NOMO-1 treated with dmso at 0.1 percent for 144 hours (cell line): ENCODE measurements around the gene CD96.

Experiments
- DNase-seq: peaks from one replicate; lab custom pipeline; 2025; ENCODE audit not compliant: unreplicated experiment; lab: John Stamatoyannopoulos, UW

Gene CD96

DNA sequence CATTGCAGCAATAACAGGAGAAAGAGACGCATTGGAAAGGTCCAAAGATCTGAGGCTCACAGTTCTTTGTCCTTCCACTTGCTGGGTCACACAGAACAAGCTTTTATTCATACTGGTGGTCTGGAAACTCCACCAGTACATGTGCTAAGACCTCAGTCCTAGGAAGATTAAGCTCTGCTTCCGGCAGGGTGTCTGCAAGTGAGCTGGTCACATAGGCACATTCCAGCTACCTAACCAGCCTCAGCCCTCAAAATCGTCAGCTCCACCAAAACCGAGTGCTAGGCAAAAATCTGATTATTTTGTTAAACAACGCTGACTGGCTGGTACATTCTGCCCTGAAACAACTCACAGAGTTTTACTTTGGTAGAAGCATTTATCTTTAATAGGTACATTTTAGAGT is 50.9 kb downstream of the CD96 start:
- DNase-seq = no peak

DNA sequence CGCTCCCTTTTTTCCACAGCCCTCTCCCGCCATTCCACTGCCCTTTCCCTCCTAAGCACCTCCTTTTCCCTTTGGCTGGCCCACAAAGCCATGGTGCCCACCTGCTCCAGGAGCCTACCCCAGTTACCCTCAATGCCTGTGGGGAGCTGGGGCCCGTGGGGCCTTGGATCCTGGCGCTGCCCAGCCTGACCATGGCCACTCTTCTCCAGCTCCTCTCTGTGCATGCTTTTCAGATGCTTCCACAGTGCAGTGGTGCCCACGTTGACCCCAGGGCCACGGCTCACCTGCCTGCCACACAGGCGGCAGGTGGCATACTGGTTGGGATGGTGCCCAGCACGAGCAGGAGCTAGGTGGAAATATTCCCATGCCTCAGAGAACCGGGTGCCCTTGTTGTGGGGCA is 51.7 kb downstream of the CD96 start:
- DNase-seq = no peak

DNA sequence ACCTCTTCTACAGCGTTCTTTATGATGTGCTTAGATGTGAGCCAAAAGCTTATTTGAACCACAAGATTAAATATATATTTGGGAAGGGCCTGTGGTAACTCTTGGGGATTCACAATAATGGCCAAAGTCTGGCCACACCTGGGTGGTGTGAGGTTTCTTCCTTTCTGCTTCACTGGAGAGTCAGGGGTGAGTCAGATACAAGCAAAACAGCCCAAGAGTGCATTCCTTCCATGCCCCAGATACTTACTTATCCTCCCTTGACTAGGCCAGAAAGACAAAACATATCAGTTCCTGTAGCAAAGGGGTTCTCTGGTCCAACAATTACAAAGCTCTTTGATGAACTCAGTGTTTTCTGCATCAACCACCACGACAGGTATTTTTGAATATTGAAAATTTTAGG is 52.2 kb downstream of the CD96 start:
- DNase-seq = no peak

DNA sequence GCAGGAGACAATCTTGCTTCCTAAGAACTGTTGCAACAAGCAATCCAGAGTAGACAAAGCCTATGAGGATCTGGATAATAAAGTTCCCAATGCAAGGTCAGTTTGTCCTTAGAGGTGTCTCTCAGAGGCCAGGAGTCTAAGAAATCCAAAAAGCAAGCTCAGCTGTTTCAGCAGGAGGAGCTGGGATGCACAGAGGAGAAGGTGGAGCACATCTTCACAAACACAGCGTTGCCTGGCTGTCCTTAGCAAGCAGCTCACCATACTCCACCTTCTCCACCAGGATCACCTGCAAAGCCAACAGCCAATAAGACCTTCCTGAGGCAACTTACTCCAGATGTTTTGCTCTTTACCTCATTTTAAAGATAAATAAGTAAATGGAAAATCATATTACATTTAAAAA is 52.8 kb downstream of the CD96 start:
- DNase-seq = no peak

DNA sequence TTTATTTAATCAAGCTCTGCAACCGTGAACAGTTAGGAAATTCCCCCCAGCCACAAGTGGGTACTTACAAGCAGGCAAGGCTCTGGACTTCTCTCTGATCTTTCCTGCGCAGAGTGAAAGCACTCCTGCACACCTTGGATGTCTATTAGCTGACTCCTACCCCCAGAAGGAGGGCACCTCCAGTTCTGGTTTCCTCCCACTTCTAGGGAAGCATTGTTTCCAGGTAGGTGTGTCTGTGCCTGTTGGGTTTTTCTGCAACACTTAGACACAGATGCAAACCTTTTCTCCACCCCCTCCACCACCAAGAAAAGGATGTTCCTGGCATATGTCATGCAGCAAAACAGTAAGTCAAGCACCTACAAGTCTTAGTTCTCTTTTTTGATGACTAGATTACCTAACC is 53.2 kb downstream of the CD96 start, which contains the start of gene ZBED2:
TSS of gene ZBED2 (minus strand) at position 115 of the 400 bp plus-strand sequence. CDS start 1,145 bp downstream, outside the sequence.
- no peak for DNase-seq

DNA sequence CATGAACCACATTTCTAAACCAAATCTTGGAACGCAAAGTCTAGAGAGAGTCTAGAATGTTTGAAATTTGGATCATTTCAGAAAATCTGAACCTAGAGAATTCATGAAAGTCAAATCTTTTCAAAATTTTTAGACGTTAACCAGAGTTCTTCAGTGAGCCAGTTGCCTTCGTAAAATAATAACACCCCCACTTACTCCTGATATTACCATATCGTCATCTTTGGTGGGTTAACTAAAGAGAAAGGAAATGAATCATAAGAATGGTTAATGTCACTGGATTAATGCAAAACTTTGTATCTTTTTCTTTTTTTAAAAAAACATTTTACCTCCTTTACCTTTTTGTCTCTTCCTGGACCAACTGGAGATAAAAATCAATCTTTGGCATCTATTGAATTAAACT is 54.3 kb downstream of the CD96 start:
- DNase-seq = no peak

DNA sequence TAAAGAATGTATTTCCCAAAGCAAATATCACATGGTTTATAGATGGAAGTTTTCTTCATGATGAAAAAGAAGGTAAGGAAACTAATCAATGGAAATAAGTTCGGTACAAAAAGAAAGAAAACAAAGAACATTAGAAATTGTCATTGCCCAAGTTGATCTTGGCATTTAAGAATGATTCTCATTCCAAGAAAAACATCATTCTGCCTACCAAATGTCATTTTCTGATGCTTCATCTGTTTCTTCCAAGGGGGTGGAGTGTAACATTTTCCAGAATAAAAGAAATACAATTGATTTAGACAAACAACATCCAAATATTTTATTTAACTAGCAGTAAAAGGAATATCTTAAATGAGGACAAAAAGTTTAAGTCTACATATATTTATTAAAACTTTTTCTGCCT is 56.1 kb downstream of the CD96 start:
- DNase-seq = no peak

DNA sequence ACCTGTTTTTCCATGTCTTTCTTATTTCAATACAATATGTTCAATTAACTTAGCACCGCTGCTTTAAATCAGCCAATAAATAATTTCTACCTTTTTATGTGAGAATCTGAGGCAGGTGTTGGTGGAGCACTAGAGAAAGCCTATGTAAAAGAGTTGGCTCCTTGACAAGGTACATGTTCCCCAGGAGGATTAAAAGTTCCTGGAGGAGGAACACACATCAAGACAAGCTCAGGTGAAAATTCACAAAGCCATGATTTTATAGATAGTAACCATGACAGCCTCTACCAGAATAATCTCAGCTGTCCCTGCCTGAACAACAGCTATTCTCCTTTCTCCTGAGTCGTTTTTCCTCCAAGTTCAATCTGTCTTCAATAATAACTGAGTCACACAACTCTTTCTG is 56.6 kb downstream of the CD96 start:
- no peak for DNase-seq

DNA sequence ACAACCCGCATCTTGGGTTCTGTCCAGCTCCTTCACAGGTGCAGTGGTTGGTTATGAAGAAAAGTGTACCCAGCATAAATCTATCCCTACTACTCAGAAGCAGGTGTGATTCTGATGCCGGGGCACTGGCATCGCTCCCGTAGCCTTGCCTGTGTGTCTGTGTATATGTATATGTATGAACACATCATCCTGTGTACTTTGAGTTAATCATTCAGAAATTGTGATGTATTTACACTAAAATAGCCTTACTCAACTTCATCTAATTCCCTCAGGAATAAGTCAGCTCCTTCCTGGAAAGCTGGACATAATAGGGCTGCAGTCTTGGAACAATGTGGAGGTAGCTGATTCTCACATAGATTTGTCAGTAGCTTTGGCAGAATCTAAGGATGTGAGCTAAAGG is 59.8 kb downstream of the CD96 start:
- no peak for DNase-seq

DNA sequence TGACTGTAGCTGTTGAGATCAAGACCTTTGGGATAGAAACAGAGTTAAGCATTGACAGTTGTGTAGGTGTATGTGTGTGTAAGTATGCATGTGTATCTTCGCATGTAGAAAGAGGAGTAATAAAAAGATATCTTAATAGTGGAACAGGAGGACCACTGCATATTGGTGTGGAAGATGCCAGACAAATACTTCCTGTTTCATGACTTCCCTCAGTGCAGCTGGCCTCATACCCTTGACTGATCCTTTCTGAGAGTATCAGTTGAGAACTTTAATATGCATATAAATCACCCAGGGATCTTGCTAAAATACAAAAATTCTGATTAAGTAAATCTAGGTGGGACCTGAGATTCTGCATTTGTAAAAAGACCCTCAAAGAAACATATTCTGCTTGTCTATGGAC is 61.7 kb downstream of the CD96 start:
- DNase-seq = no peak

DNA sequence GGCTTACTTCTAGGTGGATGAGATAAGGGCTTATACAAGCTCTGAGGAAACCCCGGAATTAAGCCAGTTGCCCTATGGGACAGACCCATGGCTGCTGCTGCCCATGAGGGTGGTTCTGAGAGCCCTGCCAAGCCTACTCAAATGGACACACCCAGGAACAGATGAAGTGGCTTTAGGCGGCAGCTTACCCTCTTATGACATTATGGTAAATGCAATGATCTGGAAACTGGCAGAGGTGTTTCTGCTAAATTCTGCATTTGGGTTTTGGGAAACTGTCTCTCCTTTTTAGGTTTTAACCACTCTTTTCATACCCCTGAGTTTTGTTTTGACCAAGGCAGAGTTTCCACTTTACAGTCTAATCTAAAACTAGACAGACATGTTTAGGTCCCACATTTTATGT is 62.1 kb downstream of the CD96 start:
- DNase-seq = no peak

DNA sequence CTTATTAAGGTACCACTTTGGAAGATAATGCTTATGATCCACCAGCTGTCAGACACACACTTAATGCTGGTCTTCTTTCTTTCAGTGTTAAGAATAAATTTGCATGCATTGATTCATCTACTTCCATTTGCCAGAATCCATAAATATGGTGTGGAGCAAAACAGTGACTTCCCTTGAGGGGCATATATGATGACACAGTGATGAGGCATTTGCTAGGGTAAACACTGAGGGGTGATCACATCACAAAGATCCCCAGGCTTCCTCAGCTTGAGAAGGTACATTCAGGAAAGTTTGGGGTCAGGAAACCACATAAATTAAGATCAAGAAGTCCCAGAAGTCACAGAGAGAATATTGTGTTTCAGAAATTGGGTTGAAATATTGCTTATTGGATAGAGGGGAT is 63.0 kb downstream of the CD96 start:
- DNase-seq = no peak

DNA sequence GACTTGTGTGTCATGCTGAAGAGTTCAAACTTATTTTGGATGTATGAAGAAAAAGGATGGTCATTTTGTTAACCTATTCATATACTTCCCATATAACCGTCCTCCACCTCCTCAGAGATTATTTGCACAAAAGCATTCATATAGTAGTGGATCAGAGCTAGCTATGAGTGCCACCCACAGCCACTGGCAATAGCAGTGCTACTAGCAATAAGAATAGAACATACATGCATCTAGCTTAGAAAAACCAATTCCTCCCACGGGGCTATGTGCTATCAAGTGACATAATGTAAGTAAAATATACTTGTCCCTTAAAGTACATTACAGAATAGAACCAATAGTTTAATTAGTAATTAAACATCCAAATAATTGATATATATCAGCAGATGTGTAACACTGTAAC is 63.5 kb downstream of the CD96 start:
- DNase-seq = no peak

DNA sequence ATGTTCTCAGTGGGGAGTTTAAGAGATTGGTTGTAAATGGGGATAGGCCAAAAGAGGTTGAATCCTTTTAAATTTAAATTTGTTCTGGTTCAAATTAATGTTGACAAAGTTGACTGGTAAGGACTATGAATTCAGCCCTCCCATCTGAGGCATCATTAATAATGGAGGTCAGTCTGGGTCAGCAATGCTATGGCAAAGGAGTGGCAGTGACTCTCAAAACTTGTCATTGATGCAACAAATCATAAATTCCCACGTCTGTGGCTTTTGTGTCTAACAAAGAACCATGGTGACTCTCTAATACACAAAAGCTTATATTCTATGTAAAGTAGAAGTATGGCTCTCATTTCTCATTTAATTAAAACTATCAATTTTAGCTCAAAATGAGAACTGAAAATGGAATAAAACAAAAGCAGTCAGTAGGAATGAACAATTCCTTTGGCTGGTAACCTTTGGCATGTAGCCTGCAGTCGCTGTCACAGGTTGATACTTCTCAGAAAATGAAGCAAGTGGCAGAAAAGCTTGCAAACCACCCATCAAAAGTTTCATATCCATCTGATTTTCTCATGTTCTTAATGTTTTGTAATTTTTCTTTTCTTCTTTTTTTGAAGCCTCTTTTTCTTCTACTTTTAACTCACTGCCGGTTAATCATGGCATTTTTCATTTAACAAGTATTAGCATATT is 65.4 kb downstream of the CD96 start:
- no peak for DNase-seq

DNA sequence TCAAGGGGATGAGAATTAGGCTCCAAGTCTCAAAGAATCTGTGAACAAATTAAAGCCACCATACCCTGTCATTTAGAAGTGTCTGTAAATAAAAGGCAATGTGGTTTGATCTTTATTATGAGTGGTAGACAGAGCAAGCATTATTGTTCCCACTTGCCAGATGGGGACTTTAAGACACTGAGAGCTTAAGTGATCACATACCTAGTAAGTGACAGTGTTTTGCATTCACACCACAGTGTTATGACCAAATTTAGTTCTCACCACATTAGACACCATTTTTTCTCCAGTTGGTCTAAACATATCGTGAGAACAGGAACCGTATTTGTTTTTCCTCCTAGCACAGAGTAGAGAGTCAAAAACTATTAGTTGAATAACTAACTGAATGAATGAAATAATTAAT is 66.4 kb downstream of the CD96 start:
- DNase-seq = no peak

DNA sequence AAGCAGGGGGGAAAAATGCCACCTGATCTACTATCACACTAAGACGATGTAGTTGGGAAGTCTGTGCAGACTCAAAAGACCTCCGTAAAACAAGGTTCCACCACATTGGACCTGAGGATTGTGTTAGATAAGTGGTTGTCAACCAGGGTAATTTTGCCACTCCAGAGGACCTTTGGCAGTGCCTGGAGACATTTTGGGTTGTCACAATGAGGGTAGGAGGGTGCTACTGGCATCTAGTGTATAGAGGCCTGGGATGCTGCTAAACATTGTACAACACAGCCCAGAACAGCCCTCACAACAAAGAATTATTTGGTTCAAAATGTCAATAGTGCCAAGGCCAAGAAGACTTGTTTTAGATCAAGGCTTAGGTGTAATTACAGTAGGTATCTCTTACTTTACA is 67.7 kb downstream of the CD96 start:
- no peak for DNase-seq

DNA sequence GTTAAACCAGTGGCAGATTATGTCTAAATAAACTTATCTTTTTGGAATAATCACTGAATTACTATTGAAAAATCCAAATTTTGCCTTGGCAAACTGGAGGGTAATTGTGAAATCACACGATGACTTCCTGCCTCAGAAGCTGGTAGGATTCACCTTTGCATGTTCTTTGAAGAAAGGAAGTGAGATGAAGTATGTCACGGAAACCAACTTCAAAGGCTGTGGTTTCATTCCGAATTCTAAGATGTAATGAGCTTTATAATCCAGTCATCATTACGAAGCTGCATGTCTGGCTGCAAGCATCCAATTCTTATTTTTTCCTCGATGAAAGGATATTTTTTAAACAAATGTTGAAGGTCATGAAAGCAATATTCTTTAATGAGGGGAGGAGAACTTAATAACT is 68.2 kb downstream of the CD96 start:
- no peak for DNase-seq

DNA sequence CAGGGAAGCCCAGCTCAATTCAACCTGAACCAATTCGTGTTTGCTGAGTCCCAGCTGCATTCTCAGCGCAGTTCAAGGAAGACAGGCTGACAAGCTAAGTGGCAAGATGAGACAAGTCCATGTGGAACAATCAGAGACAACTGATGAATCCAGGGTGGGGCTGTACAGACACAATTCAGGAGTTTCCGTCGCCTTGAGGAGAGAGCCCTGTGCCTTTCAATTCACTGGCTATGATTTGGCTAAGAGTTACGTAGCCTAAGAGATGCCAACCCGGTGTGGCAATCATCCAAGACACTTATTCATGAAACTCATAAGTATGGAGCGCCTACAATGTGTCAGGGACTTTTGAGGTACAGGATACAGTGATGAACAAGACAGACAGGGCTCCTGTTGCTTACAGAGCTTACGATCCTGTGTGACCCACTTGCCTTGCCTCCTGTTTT is 68.6 kb downstream of the CD96 start:
- DNase-seq = no peak

DNA sequence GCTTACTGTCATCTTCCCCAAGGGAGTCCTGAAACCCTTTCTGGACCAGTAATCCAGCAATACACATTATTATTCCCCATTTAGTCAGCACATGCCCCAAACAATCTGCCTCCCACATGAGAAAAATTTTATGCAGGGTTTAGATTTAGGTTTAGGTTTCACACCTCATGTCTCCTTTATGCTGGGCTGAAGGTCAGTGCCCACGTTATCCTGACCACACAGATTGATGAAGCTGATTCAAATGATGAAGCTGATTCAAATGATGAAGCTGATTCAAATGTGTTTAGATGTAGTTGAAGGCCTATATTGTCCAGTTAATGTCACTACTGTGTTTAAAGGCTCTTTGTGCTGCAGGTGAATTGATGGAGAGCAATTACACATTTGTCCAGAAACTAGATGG is 71.3 kb downstream of the CD96 start:
- DNase-seq = no peak

DNA sequence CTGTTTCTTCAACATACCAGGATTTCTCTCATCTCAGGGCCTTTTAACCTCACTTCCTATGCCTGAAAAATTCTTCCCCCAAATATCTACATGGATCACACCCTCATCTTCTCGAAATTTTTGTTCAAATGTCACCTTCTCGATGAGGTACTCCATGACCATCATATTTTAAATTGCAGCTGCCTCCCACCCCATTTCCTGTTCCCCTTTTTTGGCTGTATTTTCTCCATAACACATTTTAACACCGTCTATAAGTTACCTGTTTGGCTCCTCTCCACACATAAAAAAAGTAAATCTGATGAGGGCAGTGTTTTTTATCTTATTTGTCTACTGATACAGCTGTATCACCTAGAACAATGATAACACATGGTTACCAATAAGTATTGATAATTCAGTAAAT is 73.9 kb downstream of the CD96 start:
- DNase-seq = no peak

DNA sequence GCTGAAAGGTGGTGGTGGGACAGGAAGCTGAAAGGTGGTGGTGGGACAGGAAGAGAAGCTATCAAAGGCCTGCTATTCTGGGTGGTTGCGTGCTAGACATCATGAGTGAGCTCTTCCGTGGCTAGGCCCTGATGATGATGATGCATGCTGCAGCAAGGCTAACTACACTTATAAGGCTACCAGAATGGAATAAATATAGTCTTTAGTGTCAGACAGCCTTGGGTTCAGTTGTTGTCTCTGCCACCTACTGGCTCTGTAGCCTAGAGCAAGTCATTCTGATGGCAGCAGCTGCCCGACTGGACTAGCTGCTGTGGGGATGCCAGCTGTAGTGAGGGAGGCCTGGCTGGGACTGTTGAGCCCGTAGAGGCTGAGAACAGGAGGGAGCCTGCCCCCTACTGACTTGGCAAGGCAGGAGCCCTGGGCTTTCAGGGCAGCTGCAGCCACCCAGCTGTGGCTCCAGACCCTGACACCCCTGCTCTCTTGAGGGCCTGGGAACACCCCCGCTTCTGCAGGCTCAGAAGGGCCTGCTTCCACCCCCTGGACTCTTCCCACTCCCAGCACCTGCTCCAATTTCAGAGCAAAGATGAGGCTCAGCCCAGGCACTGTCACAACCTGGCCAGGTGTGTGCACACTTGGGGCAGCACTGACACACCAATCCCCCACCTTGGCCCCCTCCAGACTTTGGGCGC is 74.6 kb downstream of the CD96 start:
- no peak for DNase-seq

DNA sequence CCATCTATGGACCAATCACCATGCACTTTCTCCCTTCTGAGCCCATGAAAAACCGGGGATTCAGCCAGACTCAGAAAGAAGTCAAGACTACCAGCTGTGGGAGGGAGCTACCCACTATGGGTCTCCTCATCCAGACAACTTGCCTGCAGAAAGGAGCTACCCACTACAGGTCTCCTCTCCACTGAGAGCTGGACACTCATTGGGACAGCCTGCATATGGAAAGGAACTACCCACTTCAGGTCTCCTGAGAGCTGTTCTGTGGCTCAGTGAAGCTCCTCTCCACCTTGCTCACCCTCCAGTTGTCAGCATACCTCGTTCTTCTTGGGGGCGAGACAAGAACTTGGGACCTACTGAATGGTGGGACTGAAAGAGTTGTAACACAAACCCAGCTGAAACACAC is 75.4 kb downstream of the CD96 start:
- no peak for DNase-seq
